Measurements from ENCODE around the gene ARHGEF18. TPM values are rescaled to one million over a fixed set of nuclear protein-coding genes. Genes with fewer than 3 reads are reported as not detected.

Gene ARHGEF18
- total and polyA plus RNA-seq, 2 experiments from 2014 or later, result 12.8 to 47.6 TPM

DNA sequence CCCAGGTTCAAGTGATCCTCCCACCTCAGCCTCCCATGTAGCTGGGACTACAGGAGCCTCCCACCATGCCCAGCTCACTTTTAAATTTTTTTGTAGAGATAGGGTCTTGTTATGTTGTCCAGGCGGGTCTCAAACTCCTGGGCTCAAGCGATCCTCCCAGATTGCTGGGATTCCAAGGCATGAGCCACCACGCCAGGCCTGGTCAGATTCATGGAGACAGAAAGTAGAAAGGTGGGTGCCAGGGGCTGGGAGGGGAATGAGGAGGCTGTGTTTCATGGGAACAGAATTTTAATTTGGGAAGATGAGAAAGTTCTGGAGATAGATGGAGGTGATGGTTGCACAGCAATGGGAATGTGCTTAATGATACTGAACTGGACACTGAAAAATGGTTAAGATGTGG, 22.3 kb downstream of the ARHGEF18 start (continued):
- no peak for TF ChIP-seq NANOG (IDR thresholded peaks at IDR 0.05; ENCODE audit: borderline replicate concordance)
- TF ChIP-seq CREB1 (CRISPR knock-in tag; IDR thresholded peaks at IDR 0.05; ENCODE audit: low read depth), result no peak
- TF ChIP-seq POLR2AphosphoS5 (IDR thresholded peaks at IDR 0.05; ENCODE audit: low read depth), result no peak
- no peak for TF ChIP-seq ZNF331 (CRISPR knock-in tag; IDR thresholded peaks at IDR 0.05; ENCODE audit: low read depth)
- TF ChIP-seq JUNB (IDR thresholded peaks at IDR 0.05; ENCODE audit: unreplicated experiment), result no peak
- TF ChIP-seq, protein P1, sequence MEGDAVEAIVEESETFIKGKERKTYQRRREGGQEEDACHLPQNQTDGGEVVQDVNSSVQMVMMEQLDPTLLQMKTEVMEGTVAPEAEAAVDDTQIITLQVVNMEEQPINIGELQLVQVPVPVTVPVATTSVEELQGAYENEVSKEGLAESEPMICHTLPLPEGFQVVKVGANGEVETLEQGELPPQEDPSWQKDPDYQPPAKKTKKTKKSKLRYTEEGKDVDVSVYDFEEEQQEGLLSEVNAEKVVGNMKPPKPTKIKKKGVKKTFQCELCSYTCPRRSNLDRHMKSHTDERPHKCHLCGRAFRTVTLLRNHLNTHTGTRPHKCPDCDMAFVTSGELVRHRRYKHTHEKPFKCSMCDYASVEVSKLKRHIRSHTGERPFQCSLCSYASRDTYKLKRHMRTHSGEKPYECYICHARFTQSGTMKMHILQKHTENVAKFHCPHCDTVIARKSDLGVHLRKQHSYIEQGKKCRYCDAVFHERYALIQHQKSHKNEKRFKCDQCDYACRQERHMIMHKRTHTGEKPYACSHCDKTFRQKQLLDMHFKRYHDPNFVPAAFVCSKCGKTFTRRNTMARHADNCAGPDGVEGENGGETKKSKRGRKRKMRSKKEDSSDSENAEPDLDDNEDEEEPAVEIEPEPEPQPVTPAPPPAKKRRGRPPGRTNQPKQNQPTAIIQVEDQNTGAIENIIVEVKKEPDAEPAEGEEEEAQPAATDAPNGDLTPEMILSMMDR (conservative IDR thresholded peaks at IDR 0.05; ENCODE audit: low read depth in 2 of 2), result no peak
- TF ChIP-seq, protein P2, sequence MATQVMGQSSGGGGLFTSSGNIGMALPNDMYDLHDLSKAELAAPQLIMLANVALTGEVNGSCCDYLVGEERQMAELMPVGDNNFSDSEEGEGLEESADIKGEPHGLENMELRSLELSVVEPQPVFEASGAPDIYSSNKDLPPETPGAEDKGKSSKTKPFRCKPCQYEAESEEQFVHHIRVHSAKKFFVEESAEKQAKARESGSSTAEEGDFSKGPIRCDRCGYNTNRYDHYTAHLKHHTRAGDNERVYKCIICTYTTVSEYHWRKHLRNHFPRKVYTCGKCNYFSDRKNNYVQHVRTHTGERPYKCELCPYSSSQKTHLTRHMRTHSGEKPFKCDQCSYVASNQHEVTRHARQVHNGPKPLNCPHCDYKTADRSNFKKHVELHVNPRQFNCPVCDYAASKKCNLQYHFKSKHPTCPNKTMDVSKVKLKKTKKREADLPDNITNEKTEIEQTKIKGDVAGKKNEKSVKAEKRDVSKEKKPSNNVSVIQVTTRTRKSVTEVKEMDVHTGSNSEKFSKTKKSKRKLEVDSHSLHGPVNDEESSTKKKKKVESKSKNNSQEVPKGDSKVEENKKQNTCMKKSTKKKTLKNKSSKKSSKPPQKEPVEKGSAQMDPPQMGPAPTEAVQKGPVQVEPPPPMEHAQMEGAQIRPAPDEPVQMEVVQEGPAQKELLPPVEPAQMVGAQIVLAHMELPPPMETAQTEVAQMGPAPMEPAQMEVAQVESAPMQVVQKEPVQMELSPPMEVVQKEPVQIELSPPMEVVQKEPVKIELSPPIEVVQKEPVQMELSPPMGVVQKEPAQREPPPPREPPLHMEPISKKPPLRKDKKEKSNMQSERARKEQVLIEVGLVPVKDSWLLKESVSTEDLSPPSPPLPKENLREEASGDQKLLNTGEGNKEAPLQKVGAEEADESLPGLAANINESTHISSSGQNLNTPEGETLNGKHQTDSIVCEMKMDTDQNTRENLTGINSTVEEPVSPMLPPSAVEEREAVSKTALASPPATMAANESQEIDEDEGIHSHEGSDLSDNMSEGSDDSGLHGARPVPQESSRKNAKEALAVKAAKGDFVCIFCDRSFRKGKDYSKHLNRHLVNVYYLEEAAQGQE (IDR thresholded peaks at IDR 0.05; ENCODE audit: unreplicated experiment), result no peak

GRCh38 chr19:7372810-7373209, 24.1 kb downstream of the ARHGEF18 start:
- Histone ChIP-seq H3K79me2 (replicated peaks; ENCODE audit: insufficient read depth) (no peaks in the 10 kb centered on the region), H3F3A (replicated peaks; ENCODE audit: low read depth) (no peaks in the 10 kb centered on the region), H3K4me1 (ENCODE audit: insufficient read depth) (no peaks in the 10 kb centered on the region), H2AFZ (no peak overlapping the region), H3K36me3 (ENCODE audit: insufficient read depth) (no peaks in the 10 kb centered on the region), H3K4me3 (no peak overlapping the region), H3K27ac (ENCODE audit: low read depth) (no peak overlapping the region), H3K27me3 (ENCODE audit: insufficient read depth) (no peaks in the 10 kb centered on the region), H4K20me1 (replicated peaks; ENCODE audit: insufficient read depth) (no peaks in the 10 kb centered on the region), H3K4me2 (no peak overlapping the region), H3K9me2 (ENCODE audit: insufficient read depth) (no peaks in the 10 kb centered on the region)
- no peak overlapping the region for H3K27ac Mint-ChIP-seq
- ATAC-seq (no peak), DNase-seq (ENCODE audit: low spot score) (no peak)
- H3K4me1 Mint-ChIP-seq, result peaks cover 13% of the 10 kb centered on the region; the same call in 2 of the 3 replicates
- no peaks in the 10 kb centered on the region; the same call in 1 of the 3 replicates for H3K9me3 Mint-ChIP-seq
- TF ChIP-seq ZNF331 (CRISPR knock-in tag; IDR thresholded peaks at IDR 0.05; ENCODE audit: low read depth), result no peak
- TF ChIP-seq, protein P1 (conservative IDR thresholded peaks at IDR 0.05; ENCODE audit: low read depth in 2 of 2), result no peak
- TF ChIP-seq JUNB (IDR thresholded peaks at IDR 0.05; ENCODE audit: unreplicated experiment), result no peak
- no peak for TF ChIP-seq ZNF114 (CRISPR knock-in tag; IDR thresholded peaks at IDR 0.05)
- TF ChIP-seq EZH2phosphoT487 (IDR thresholded peaks at IDR 0.05; ENCODE audit: unreplicated experiment), result no peak
- TF ChIP-seq CREB1 (CRISPR knock-in tag; IDR thresholded peaks at IDR 0.05; ENCODE audit: low read depth), result no peak
- no peak overlapping the region for H3K4me3 Mint-ChIP-seq
- H3K27me3 Mint-ChIP-seq (ENCODE audit: insufficient read depth, low read depth, poor library complexity), result peaks cover 9% of the 10 kb centered on the region
- no peaks in the 10 kb centered on the region; the same call in 2 of the 3 replicates for H3K36me3 Mint-ChIP-seq (ENCODE audit: low read depth)
